GM12878 (cell line): ENCODE measurements around the gene GKN1. TPM values are rescaled to one million over a fixed set of nuclear protein-coding genes. Genes with fewer than 3 reads are reported as not detected.

ENCODE experiments used
- ATAC-seq: fragments of 200-7000 bp; cut with Tn5 transposase; 3 replicates; pipeline ENCODE4 v1.9.1; 2020; ENCODE audit warnings: mild to moderate bottlenecking, moderate library complexity
- BruUV-seq: library from RNA; stranded (reverse); fragments of 400-500 nt; replicated peaks from 2 replicates; lab custom pipeline; 2021; lab: Mats Ljungman, UMichigan
- CTCF ChIA-PET: fragments of 300-600 bp; sonication (Branson Sonifier 250); formaldehyde crosslinking; extraction: SDS; loops from one replicate; lab custom pipeline; 2021; ENCODE audit warnings: inconsistent platforms; lab: Yijun Ruan, JAX
- POLR2A ChIA-PET: fragments of 350-600 bp; formaldehyde crosslinking; extraction: SDS; loops from one replicate; lab custom pipeline; 2021; ENCODE audit warnings: inconsistent platforms; lab: Charles Lee
- RAD21 ChIA-PET: fragments of 300-600 bp; sonication (Branson Sonifier 250); formaldehyde crosslinking; loops from one replicate; lab custom pipeline; 2023; ENCODE audit warnings: antibody characterized with exemption; ENCODE audit not compliant: unreplicated experiment; lab: Charles Lee
- SMC1A ChIA-PET: fragments of 300-600 bp; sonication (Branson Sonifier 250); formaldehyde crosslinking; loops from one replicate; lab custom pipeline; 2023; ENCODE audit not compliant: unreplicated experiment, uncharacterized antibody; lab: Charles Lee
- DNase-seq: peaks from one replicate; pipeline ENCODE4 v3.0.0-alpha.2; 2011; ENCODE audit warnings: low read depth, low spot score
- FAIRE-seq: peaks from 3 replicates; lab custom pipeline; 2011; peaks lifted over from hg19 to GRCh38; lab: Jason Lieb, UNC
- H2AFZ ChIP-seq: 2 replicates; pipeline ENCODE4 v1.6.0; 2011; ENCODE audit warnings: low read depth, low read length, control low read depth; ENCODE audit not compliant: control insufficient read depth
- H3K27ac ChIP-seq: 2 replicates; pipeline ENCODE4 v1.5.1; 2011; ENCODE audit warnings: control low read depth; ENCODE audit not compliant: control insufficient read depth, insufficient read depth
- H3K27me3 ChIP-seq, 2 experiments: replicated peaks in 1 of 2; 2 replicates each; pipeline versions ENCODE4 v1.6.0 to v1.6.1; 2011; ENCODE audit warnings: low read length in 1 of 2; ENCODE audit not compliant: control insufficient read depth in 2 of 2, insufficient read depth in 2 of 2
- H3K36me3 ChIP-seq, 2 experiments: 2 replicates each; pipeline ENCODE4 v1.5.1; 2011; ENCODE audit warnings: low read length in 1 of 2; ENCODE audit not compliant: control insufficient read depth in 2 of 2, insufficient read depth in 2 of 2
- H3K4me1 ChIP-seq: 2 replicates; pipeline ENCODE4 v1.6.1; 2011; ENCODE audit warnings: mild to moderate bottlenecking, low read length, moderate library complexity, mixed read lengths; ENCODE audit not compliant: control insufficient read depth, insufficient read depth
- H3K4me2 ChIP-seq: 2 replicates; pipeline ENCODE4 v1.6.0; 2011; ENCODE audit warnings: control low read depth; ENCODE audit not compliant: control insufficient read depth, insufficient read depth
- H3K4me3 ChIP-seq: fragments of 200-600 bp; sonication (generic); 2 replicates; pipeline ENCODE4 v1.5.1; 2016
- H3K79me2 ChIP-seq: 2 replicates; pipeline ENCODE4 v1.6.0; 2011; ENCODE audit warnings: low read length; ENCODE audit not compliant: control insufficient read depth, insufficient read depth
- H3K9ac ChIP-seq: 2 replicates; pipeline ENCODE4 v1.8.0; 2011; ENCODE audit warnings: low read length, control low read depth, mixed read lengths; ENCODE audit not compliant: control insufficient read depth, insufficient read depth
- H3K9me3 ChIP-seq: replicated peaks from 3 replicates; pipeline ENCODE4 v1.5.1; 2011; ENCODE audit warnings: mild to moderate bottlenecking, low read length; ENCODE audit not compliant: control insufficient read depth, insufficient read depth
- H4K20me1 ChIP-seq: 2 replicates; pipeline ENCODE4 v1.6.0; 2011; ENCODE audit not compliant: control insufficient read depth, insufficient read depth
- GATAD2B ChIP-seq: fragments of 450-650 bp; conservative IDR thresholded peaks from 2 replicates; pipeline ENCODE4 v1.6.1; 2017; ENCODE audit warnings: low read depth, mild to moderate bottlenecking, moderate library complexity
- HCFC1 ChIP-seq: fragments of 150-350 bp; IDR thresholded peaks from 2 replicates; pipeline ENCODE4 v1.6.1; 2014; ENCODE audit warnings: low read length
- KAT2A ChIP-seq: conservative IDR thresholded peaks from 2 replicates; pipeline ENCODE4 v1.6.1; 2011; ENCODE audit warnings: low read depth, low read length; ENCODE audit not compliant: control insufficient read depth
- MEF2A ChIP-seq: IDR thresholded peaks from 2 replicates; pipeline ENCODE4 v1.6.1; 2011; ENCODE audit warnings: low read depth, mild to moderate bottlenecking, low read length, moderate library complexity; ENCODE audit not compliant: insufficient read depth
- NFYB ChIP-seq: IDR thresholded peaks from 2 replicates; pipeline ENCODE4 v1.6.1; 2011; ENCODE audit warnings: low read depth, mild to moderate bottlenecking, low read length, improper control_type of control experiment, moderate library complexity; ENCODE audit not compliant: insufficient read depth
- PBX3 ChIP-seq: IDR thresholded peaks from 2 replicates; pipeline ENCODE4 v1.6.1; 2011; ENCODE audit warnings: mild to moderate bottlenecking, low read depth, low read length, moderate library complexity; ENCODE audit not compliant: insufficient replicate concordance
- POLR2A ChIP-seq: IDR thresholded peaks from 2 replicates; pipeline ENCODE4 v1.6.1; 2011; ENCODE audit warnings: low read depth, mild to moderate bottlenecking, low read length
- SIX5 ChIP-seq: IDR thresholded peaks from 2 replicates; pipeline ENCODE4 v1.6.1; 2011; ENCODE audit warnings: mild to moderate bottlenecking, low read depth, low read length, moderate library complexity; ENCODE audit not compliant: severe bottlenecking
- STAT3 ChIP-seq: IDR thresholded peaks from 2 replicates; pipeline ENCODE4 v1.6.1; 2011; ENCODE audit warnings: low read depth, low read length, improper control_type of control experiment
- TARDBP ChIP-seq: IDR thresholded peaks from 2 replicates; pipeline ENCODE4 v1.6.1; 2016; ENCODE audit warnings: borderline replicate concordance
- ZNF24 ChIP-seq: fragments of 450-650 bp; IDR thresholded peaks from 2 replicates; pipeline ENCODE4 v1.6.1; 2017; ENCODE audit warnings: antibody characterized with exemption, mild to moderate bottlenecking
- WGBS: methylation state at CpG from one replicate; pipeline ENCODE4 v1.1.6; 2016; ENCODE audit warnings: low lambda C conversion rate; ENCODE audit not compliant: insufficient replicate concordance, insufficient coverage; ENCODE audit errors: missing lambda C conversion rate; 5-methylcytosine and 5-hydroxymethylcytosine counted together
- in situ Hi-C: fragments of 300-500 bp; cut with MboI; formaldehyde crosslinking; loops from 9 replicates; pipeline ENCODE4 v1.14.3; 2018; ENCODE audit warnings: mixed read lengths
- intact Hi-C: fragments of 100-400 bp; cut with micrococcal nuclease; formaldehyde crosslinking; loops from one replicate; pipeline ENCODE4 v1.14.2; 2022; ENCODE audit not compliant: unreplicated experiment
- polyA plus RNA-seq, 11 experiments: library from polyadenylated mRNA; depleted of rRNA in 4 of 11; unstranded in 6 of 11; stranded (reverse) in 5 of 11; fragments of >200 nt; fragmentation: Nextera tagmentation in 4 of 11; fragmentation: Illumina TruSeq in 1 of 11; extraction: Ambion mirVana in 4 of 11; extraction: Trizol in 1 of 11; gene quantifications; 1 replicate in 1 of 11; 2 replicates in 10 of 11; pipeline versions ENCODE4 v1.2.1 to v1.2.3, GENCODE V29; 2011 to 2016; ENCODE audit warnings: inconsistent platforms in 2 of 11, missing spikeins in 2 of 11, low read depth in 1 of 11
- total RNA-seq, 4 experiments: library from RNA; depleted of rRNA in 3 of 4; stranded (reverse); fragments of >200 nt in 3 of 4; fragmentation: Illumina TruSeq in 1 of 4; extraction: Trizol in 1 of 4; gene quantifications; 2 replicates each; pipeline versions ENCODE4 v1.2.1 to v1.2.3, GENCODE V29; 2013 to 2021

GKN1 gene
- total and polyA plus RNA-seq, 10 of the 15 experiments (the other 5 are each of a cell fraction or from before 2014, with no cell fraction given): not detected

- 0% methylated on average over 4 of the region's 4 CpGs for WGBS
- peaks cover 2 to 3% of the 10 kb centered on the region in 2 experiments; a peak in 3 of 4 replicates for H3K27me3 ChIP-seq
- no peaks in the 10 kb centered on the region for H4K20me1 ChIP-seq
- in situ Hi-C loops (loop anchor here (5.0 to 25.0 kb wide), 2 partner anchors 291 to 691 kb away; no protein-coding TSS in a partner anchor), intact Hi-C loops (no loop called here)
- ChIA-PET SMC1A (no interaction called here), POLR2A (no interaction called here), CTCF (no interaction called here), RAD21 (no interaction called here)
- no peaks in the 10 kb centered on the region for H3K36me3 ChIP-seq
- H2AFZ ChIP-seq: no peak overlapping the region
- no peak overlapping the region for H3K4me2 ChIP-seq
- no TSS peak for BruUV-seq
- H3K4me3 ChIP-seq: no peak overlapping the region
- ATAC-seq (no peak), FAIRE-seq (no peak), DNase-seq (no peak)
- H3K27ac ChIP-seq: no peak overlapping the region
- TF ChIP-seq PBX3 (no peak), HCFC1 (no peak), SIX5 (no peak), POLR2A (no peak), MEF2A (no peak), NFYB (no peak), STAT3 (no peak), TARDBP (no peak), GATAD2B (no peak), KAT2A (no peak), ZNF24 (no peak)
- no peaks in the 10 kb centered on the region for H3K9me3 ChIP-seq
- no peaks in the 10 kb centered on the region for H3K4me1 ChIP-seq
- no peaks in the 10 kb centered on the region for H3K79me2 ChIP-seq
- H3K9ac ChIP-seq: no peak overlapping the region
These were observed 47.3 kb downstream of the GKN1 start for GRCh38 chr2:69021727-69022126.
